Aorta (tissue), 5 donors: Measurements from ENCODE around the gene EPB41L1. TPM values are rescaled to one million over a fixed set of nuclear protein-coding genes. Genes with fewer than 3 reads are reported as not detected.

Source experiments
- ATAC-seq: fragments of 200-7000 bp; cut with Tn5 transposase; one replicate; pipeline ENCODE4 v1.9.1; 2022; ENCODE audit warnings: moderate library complexity; ENCODE audit not compliant: low FRiP score
- DNase-seq, 2 donors: peaks; one replicate each; pipeline ENCODE4 v3.0.0-alpha.2; 2020
- H3K27ac ChIP-seq, 2 donors: one replicate each; pipeline ENCODE4 v1.5.1; 2013; ENCODE audit warnings: low read length in 2 of 2, mild to moderate bottlenecking in 2 of 2, moderate library complexity in 2 of 2, control low read depth in 1 of 2, inconsistent platforms in 1 of 2, low read depth in 1 of 2
- H3K27me3 ChIP-seq, 2 donors: one replicate each; pipeline ENCODE4 v1.6.1; 2013; ENCODE audit warnings: control low read depth in 1 of 2, low read length in 1 of 2, mild to moderate bottlenecking in 1 of 2, moderate library complexity in 1 of 2; ENCODE audit not compliant: insufficient read depth in 2 of 2, control insufficient read depth in 1 of 2
- H3K36me3 ChIP-seq, 2 donors: one replicate each; pipeline ENCODE4 v1.6.1; 2013; ENCODE audit warnings: control low read depth in 1 of 2, low read length in 1 of 2, mild to moderate bottlenecking in 1 of 2; ENCODE audit not compliant: insufficient read depth in 2 of 2, control insufficient read depth in 1 of 2
- H3K4me1 ChIP-seq, 2 donors: one replicate each; pipeline ENCODE4 v1.6.1; 2013; ENCODE audit warnings: low read length in 2 of 2, control low read depth in 1 of 2, mild to moderate bottlenecking in 1 of 2, moderate library complexity in 1 of 2; ENCODE audit not compliant: insufficient read depth in 2 of 2, control insufficient read depth in 1 of 2
- H3K4me3 ChIP-seq, 2 donors: one replicate each; pipeline ENCODE4 v1.5.1; 2013; ENCODE audit warnings: low read length in 2 of 2, control low read depth in 1 of 2, mild to moderate bottlenecking in 1 of 2
- H3K9me3 ChIP-seq: one replicate; pipeline ENCODE4 v1.6.1; 2013; ENCODE audit warnings: mild to moderate bottlenecking, low read length; ENCODE audit not compliant: control insufficient read depth
- WGBS, 2 donors: extraction: QIAGEN DNeasy Blood & Tissue Kit; methylation state at CpG; one replicate each; pipeline ENCODE4 v1.1.7; 2013; 5-methylcytosine and 5-hydroxymethylcytosine counted together
- intact Hi-C, 2 donors: fragments of 100-400 bp; cut with DNase I; formaldehyde crosslinking; loops; one replicate each; pipeline versions ENCODE4 v1.14.2 to v1.15.0; 2022
- polyA plus RNA-seq, 2 donors: library from polyadenylated mRNA; stranded (reverse); fragments of 200-250 nt; gene quantifications; one replicate each; pipeline ENCODE4 v1.2.3, GENCODE V29; 2013
- total RNA-seq, 2 donors: library from RNA; stranded (reverse); fragmentation: NEBNext Ultra II Directional; extraction: Animal tissue kit (Norgen Biotek cat#: 25700); gene quantifications; one replicate each; pipeline ENCODE4 v1.2.1, GENCODE V29; 2021
- donor health status: healthy with polysubstance abuse.
- donor health status: Bipolar disorder and iron deficiency.
- donor health status: DM: no; HTN: no; CAD: no.
- donor health status: DM: no; HTN: no; CAD: no.
- donor health status: DM: yes; HTN: yes; CAD: no.

The EPB41L1 gene
- total and polyA plus RNA-seq, 4 donors, result 18.0 to 47.1 (median 32.7) TPM

DNA sequence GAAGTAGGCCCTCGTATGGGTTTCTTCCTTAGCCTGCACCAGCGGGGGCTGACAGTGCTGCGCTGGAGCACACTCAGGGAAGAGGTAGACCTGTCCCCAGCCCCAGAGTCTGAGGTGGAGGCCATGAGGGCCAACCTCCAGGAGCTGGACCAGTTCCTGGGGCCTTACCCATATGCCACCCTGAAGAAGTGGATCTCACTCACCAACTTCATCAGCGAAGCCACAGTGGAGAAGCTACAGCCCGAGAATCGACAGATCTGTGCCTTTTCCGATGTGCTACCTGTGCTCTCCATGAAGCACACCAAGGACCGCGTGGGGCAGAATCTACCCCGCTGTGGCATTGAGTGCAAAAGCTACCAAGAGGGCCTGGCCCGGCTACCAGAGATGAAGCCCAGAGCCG is 85.5 kb downstream of the EPB41L1 start:
- Histone ChIP-seq H3K9me3 (no peaks in the 10 kb centered on the region), H3K36me3 (peaks cover 0 to 9% of the 10 kb centered on the region in 2 donors), H3K4me3 (no peak overlapping the region), H3K4me1 (peaks cover 0 to 4% of the 10 kb centered on the region in 2 donors), H3K27ac (no peak overlapping the region), H3K27me3 (no peaks in the 10 kb centered on the region)
- intact Hi-C loops, result no loop called here
- WGBS, 2 donors, result 93 to 94% methylated on average over 12 of the region's 12 CpGs
- ATAC-seq (no peak), DNase-seq (no peak)

DNA sequence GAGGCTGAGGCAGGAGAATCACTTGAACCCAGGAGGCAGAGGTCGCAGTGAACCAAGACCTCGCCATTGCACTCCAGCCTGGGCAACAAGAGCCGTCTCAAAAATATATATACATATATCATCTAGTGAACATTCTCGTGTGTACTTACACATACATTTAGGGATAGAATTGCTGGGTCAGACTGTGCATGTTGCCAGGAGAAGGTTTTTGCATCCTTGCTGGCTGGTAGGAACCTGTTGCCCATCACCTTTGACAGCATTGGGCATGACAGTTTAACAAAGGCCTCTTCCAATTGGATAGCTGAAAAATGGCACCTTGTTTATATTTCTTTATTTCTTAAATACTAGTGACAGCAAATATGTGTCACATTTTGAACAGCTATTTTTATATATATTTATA is 87.1 kb downstream of the EPB41L1 start:
- H3K4me3 ChIP-seq, result no peak overlapping the region
- H3K27me3 ChIP-seq, result no peaks in the 10 kb centered on the region
- no peaks in the 10 kb centered on the region for H3K9me3 ChIP-seq
- intact Hi-C loops, result no loop called here
- H3K27ac ChIP-seq, result no peak overlapping the region
- DNase-seq, result no peak
- H3K36me3 ChIP-seq, result peaks cover 0 to 14% of the 10 kb centered on the region in 2 donors
- WGBS, 2 donors, result 82 to 84% methylated on average over 4 of the region's 4 CpGs
- peaks cover 0 to 4% of the 10 kb centered on the region in 2 donors for H3K4me1 ChIP-seq
- ATAC-seq, result no peak

DNA sequence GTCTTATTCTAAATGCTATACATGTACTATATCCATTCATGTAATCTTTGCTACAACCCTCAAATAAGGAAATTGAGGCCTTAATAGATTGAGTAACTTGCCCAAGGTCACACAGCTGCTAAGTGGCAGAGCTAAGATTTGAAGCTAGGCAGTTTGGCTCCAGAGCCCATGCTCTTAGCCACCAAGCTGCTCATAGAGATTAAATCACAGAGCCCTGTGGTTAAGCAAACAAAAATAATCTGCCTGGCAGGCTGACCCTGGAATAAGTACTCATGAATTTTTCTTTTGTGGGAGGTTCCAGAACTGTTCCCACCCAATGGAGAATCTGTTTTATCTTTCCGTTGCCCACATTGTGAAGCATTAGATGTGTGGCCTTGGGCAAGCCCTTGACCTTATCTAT is 89.2 kb downstream of the EPB41L1 start:
- no peaks in the 10 kb centered on the region for H3K9me3 ChIP-seq
- WGBS, 2 donors, result 36 to 39% methylated on average over 1 of the region's 1 CpG

DNA sequence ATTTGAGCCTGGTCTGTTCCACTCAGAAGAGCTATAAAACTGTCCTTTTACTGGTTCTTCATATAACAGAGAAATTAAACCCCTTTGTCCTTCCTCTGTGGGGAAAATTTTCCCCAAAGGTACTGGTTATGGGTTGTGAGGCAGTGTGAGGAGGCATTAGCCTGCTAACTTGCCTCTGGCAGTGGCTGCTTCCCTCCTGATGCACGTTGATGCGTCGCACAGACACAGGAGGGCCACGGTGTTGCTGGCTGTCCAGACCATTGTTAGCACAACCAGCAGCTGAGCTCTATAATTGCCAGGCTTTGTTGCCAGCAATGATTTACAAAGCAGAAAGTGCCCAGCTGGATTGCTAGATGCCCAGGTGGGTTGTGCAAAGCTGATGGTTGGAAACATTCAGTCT is 91.9 kb downstream of the EPB41L1 start:
- 84 to 90% methylated on average over 4 of the region's 4 CpGs for WGBS, 2 donors
- H3K27me3 ChIP-seq, result no peaks in the 10 kb centered on the region
- no peak overlapping the region for H3K27ac ChIP-seq
- DNase-seq, result no peak
- intact Hi-C loops, result no loop called here
- ATAC-seq, result no peak
- no peaks in the 10 kb centered on the region for H3K4me1 ChIP-seq
- peaks cover 0 to 17% of the 10 kb centered on the region in 2 donors for H3K36me3 ChIP-seq
- no peak overlapping the region for H3K4me3 ChIP-seq
- H3K9me3 ChIP-seq, result no peaks in the 10 kb centered on the region

More for the DNA sequence above, 89.2 kb downstream of the EPB41L1 start:
- no peak overlapping the region for H3K4me3 ChIP-seq
- intact Hi-C loops, result no loop called here
- no peaks in the 10 kb centered on the region for H3K27me3 ChIP-seq
- no peak overlapping the region for H3K27ac ChIP-seq
- peaks cover 0 to 17% of the 10 kb centered on the region in 2 donors for H3K36me3 ChIP-seq
- ATAC-seq (no peak), DNase-seq (no peak)
- H3K4me1 ChIP-seq, result no peaks in the 10 kb centered on the region

DNA sequence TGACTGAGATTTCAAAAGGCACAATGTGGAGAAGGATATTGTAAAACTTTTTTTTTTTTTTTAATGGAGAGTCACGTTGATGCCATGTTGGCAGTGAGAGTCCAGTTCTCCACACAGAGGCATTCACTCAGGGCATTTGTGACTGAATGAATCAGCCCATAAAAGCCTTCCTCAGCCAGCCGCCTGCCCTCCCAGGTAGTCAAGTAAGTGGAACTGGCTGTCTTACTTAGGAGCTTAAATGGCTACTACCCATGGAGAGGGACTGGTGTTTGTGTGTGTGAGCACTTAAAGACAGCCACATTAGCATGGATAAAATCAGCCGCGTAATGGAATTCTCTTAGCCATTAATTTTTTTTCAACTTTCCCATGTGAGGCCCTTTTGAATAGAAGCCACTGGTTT is 94.3 kb downstream of the EPB41L1 start:
- no peak overlapping the region for H3K27ac ChIP-seq
- H3K36me3 ChIP-seq, result peaks cover 0 to 15% of the 10 kb centered on the region in 2 donors
- no peaks in the 10 kb centered on the region for H3K4me1 ChIP-seq
- ATAC-seq (no peak), DNase-seq (no peak)
- WGBS, 2 donors, result 68 to 69% methylated on average over 4 of the region's 4 CpGs
- H3K27me3 ChIP-seq, result no peaks in the 10 kb centered on the region
- intact Hi-C loops, result no loop called here
- H3K9me3 ChIP-seq, result no peaks in the 10 kb centered on the region
- H3K4me3 ChIP-seq, result no peak overlapping the region

DNA sequence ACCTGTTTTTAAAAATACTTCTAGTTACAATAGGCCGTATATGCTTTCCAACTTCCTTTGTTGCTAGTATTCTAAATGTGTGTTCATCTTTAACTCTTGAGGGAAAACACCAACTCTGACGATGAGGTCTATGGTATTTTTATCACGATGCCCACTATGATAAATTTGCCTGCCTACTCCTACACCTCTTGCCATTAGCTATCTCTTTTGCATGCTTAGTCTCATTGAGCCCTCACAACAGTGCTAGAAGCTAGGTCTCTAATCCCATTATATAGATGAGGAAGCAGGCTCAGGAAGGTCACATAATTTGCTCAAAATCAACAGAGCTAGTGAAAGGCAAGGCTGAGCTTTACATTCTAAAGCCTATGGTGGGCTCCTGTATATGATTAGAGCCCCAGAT is 94.9 kb downstream of the EPB41L1 start:
- Histone ChIP-seq H3K4me3 (no peak overlapping the region), H3K27ac (no peak overlapping the region), H3K27me3 (no peaks in the 10 kb centered on the region), H3K9me3 (no peaks in the 10 kb centered on the region), H3K36me3 (peaks cover 0 to 12% of the 10 kb centered on the region in 2 donors), H3K4me1 (no peaks in the 10 kb centered on the region)
- no peak for ATAC-seq
- WGBS, 2 donors, result 68% methylated on average over 3 of the region's 3 CpGs
- intact Hi-C loops, result no loop called here
- DNase-seq, result no peak

DNA sequence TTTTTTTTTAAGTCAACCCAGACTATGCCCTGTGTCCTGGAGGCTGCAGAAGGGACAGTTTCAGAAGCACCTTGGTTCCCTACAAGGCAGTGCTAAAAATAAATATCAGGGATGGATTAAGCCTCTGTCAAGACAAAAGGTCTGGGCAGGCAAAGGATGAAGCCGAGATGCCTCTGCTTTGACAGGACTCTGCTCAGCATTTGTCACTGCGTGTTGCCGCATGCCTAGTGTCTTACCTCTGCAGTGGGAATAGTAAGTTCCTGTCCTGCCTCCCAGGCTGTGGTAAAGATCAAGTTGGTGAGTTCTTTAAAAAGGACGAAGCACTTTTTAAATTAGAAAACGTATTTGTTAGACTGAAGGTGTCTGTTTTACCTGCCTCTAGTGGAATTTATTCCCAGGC is 96.9 kb downstream of the EPB41L1 start:
- WGBS, 2 donors, result 92 to 93% methylated on average over 5 of the region's 5 CpGs
- no peaks in the 10 kb centered on the region for H3K4me1 ChIP-seq
- intact Hi-C loops, result no loop called here
- DNase-seq, result no peak
- no peak overlapping the region for H3K27ac ChIP-seq
- H3K4me3 ChIP-seq, result no peak overlapping the region
- peaks cover 0 to 3% of the 10 kb centered on the region in 2 donors for H3K36me3 ChIP-seq
- no peaks in the 10 kb centered on the region for H3K27me3 ChIP-seq
- no peaks in the 10 kb centered on the region for H3K9me3 ChIP-seq
- no peak for ATAC-seq

DNA sequence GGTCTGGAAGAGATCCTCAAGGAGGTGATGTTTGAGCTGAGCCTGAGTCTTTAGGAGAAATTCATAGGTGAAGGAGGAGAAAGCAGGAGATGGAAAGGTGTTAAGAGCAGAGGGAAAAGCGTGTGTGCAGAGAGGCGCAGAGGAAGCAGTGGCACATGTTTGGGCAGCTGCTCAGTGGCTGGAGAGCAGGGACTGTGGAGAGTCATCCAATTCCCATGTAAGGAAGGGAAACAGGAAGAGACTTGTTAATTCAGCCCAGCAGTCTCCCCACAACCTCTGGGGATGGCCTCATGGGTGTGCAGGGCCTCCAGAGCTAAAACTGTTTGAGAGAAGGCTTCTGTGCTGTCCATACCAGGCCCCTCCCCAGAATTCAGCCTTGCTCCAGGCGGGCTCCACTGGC is 98.0 kb downstream of the EPB41L1 start:
- Histone ChIP-seq H3K9me3 (no peaks in the 10 kb centered on the region), H3K36me3 (peaks cover 0 to 3% of the 10 kb centered on the region in 2 donors), H3K27ac (no peak overlapping the region), H3K4me3 (no peak overlapping the region), H3K4me1 (no peaks in the 10 kb centered on the region), H3K27me3 (no peaks in the 10 kb centered on the region)
- ATAC-seq (no peak), DNase-seq (no peak)
- intact Hi-C loops, result no loop called here
- WGBS, 2 donors, result 96% methylated on average over 3 of the region's 3 CpGs

DNA sequence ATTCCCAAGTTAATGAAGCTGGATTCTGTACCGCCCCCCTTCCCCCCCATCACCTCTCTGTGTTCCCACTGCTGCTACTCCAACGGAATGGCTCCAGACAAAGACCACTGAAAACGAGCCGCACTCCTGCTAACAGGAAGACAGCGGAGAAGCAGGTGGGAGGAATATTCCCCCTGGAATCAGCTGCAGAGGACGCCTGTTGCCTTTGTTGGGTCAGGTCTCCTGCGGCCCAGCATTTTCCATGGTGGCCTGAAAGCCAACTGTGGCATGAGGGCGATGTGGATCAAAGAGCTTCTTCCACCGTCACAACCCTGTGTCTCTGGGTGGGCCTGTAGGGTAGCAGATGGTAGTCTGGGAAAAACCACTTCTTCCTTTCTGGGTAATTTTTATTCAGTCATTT is 98.5 kb downstream of the EPB41L1 start:
- Histone ChIP-seq H3K27ac (no peak overlapping the region), H3K36me3 (peaks cover 0 to 1% of the 10 kb centered on the region in 2 donors), H3K4me3 (no peak overlapping the region), H3K4me1 (no peaks in the 10 kb centered on the region), H3K27me3 (no peaks in the 10 kb centered on the region), H3K9me3 (no peaks in the 10 kb centered on the region)
- WGBS, 2 donors, result 92 to 94% methylated on average over 9 of the region's 9 CpGs
- intact Hi-C loops, result no loop called here
- ATAC-seq, result no peak
- no peak for DNase-seq
